GM12878 (cell line): ENCODE results near the gene SORCS2. TPM values are rescaled to one million over a fixed set of nuclear protein-coding genes. Genes with fewer than 3 reads are reported as not detected.

Source experiments
- ATAC-seq: fragments of 200-7000 bp; cut with Tn5 transposase; 3 replicates; pipeline ENCODE4 v1.9.1; 2020; ENCODE audit warnings: mild to moderate bottlenecking, moderate library complexity
- BruUV-seq: library from RNA; stranded (reverse); fragments of 400-500 nt; replicated peaks from 2 replicates; lab custom pipeline; 2021; lab: Mats Ljungman, UMichigan
- CTCF ChIA-PET: fragments of 300-600 bp; sonication (Branson Sonifier 250); formaldehyde crosslinking; extraction: SDS; loops from one replicate; lab custom pipeline; 2021; ENCODE audit warnings: inconsistent platforms; lab: Yijun Ruan, JAX
- POLR2A ChIA-PET: fragments of 350-600 bp; formaldehyde crosslinking; extraction: SDS; loops from one replicate; lab custom pipeline; 2021; ENCODE audit warnings: inconsistent platforms; lab: Charles Lee
- RAD21 ChIA-PET: fragments of 300-600 bp; sonication (Branson Sonifier 250); formaldehyde crosslinking; loops from one replicate; lab custom pipeline; 2023; ENCODE audit warnings: antibody characterized with exemption; ENCODE audit not compliant: unreplicated experiment; lab: Charles Lee
- SMC1A ChIA-PET: fragments of 300-600 bp; sonication (Branson Sonifier 250); formaldehyde crosslinking; loops from one replicate; lab custom pipeline; 2023; ENCODE audit not compliant: unreplicated experiment, uncharacterized antibody; lab: Charles Lee
- DNase-seq: peaks from one replicate; pipeline ENCODE4 v3.0.0-alpha.2; 2011; ENCODE audit warnings: low read depth, low spot score
- FAIRE-seq: peaks from 3 replicates; lab custom pipeline; 2011; peaks lifted over from hg19 to GRCh38; lab: Jason Lieb, UNC
- H2AFZ ChIP-seq: 2 replicates; pipeline ENCODE4 v1.6.0; 2011; ENCODE audit warnings: low read depth, low read length, control low read depth; ENCODE audit not compliant: control insufficient read depth
- H3K27ac ChIP-seq: 2 replicates; pipeline ENCODE4 v1.5.1; 2011; ENCODE audit warnings: control low read depth; ENCODE audit not compliant: control insufficient read depth, insufficient read depth
- H3K27me3 ChIP-seq, 2 experiments: replicated peaks in 1 of 2; 2 replicates each; pipeline versions ENCODE4 v1.6.0 to v1.6.1; 2011; ENCODE audit warnings: low read length in 1 of 2; ENCODE audit not compliant: control insufficient read depth in 2 of 2, insufficient read depth in 2 of 2
- H3K36me3 ChIP-seq, 2 experiments: 2 replicates each; pipeline ENCODE4 v1.5.1; 2011; ENCODE audit warnings: low read length in 1 of 2; ENCODE audit not compliant: control insufficient read depth in 2 of 2, insufficient read depth in 2 of 2
- H3K4me1 ChIP-seq: 2 replicates; pipeline ENCODE4 v1.6.1; 2011; ENCODE audit warnings: mild to moderate bottlenecking, low read length, moderate library complexity, mixed read lengths; ENCODE audit not compliant: control insufficient read depth, insufficient read depth
- H3K4me2 ChIP-seq: 2 replicates; pipeline ENCODE4 v1.6.0; 2011; ENCODE audit warnings: control low read depth; ENCODE audit not compliant: control insufficient read depth, insufficient read depth
- H3K4me3 ChIP-seq: fragments of 200-600 bp; sonication (generic); 2 replicates; pipeline ENCODE4 v1.5.1; 2016
- H3K79me2 ChIP-seq: 2 replicates; pipeline ENCODE4 v1.6.0; 2011; ENCODE audit warnings: low read length; ENCODE audit not compliant: control insufficient read depth, insufficient read depth
- H3K9ac ChIP-seq: 2 replicates; pipeline ENCODE4 v1.8.0; 2011; ENCODE audit warnings: low read length, control low read depth, mixed read lengths; ENCODE audit not compliant: control insufficient read depth, insufficient read depth
- H3K9me3 ChIP-seq: replicated peaks from 3 replicates; pipeline ENCODE4 v1.5.1; 2011; ENCODE audit warnings: mild to moderate bottlenecking, low read length; ENCODE audit not compliant: control insufficient read depth, insufficient read depth
- H4K20me1 ChIP-seq: 2 replicates; pipeline ENCODE4 v1.6.0; 2011; ENCODE audit not compliant: control insufficient read depth, insufficient read depth
- CHD4 ChIP-seq: fragments of 200-600 bp; sonication (generic); IDR thresholded peaks from 2 replicates; pipeline ENCODE4 v1.6.1; 2016; ENCODE audit warnings: mild to moderate bottlenecking
- CREB1 ChIP-seq: IDR thresholded peaks from 2 replicates; pipeline ENCODE4 v1.6.1; 2012; ENCODE audit warnings: low read depth, mild to moderate bottlenecking, inconsistent platforms
- EZH2 ChIP-seq: IDR thresholded peaks from 2 replicates; pipeline ENCODE4 v1.6.1; 2012; ENCODE audit warnings: low read depth, mild to moderate bottlenecking, control low read depth, inconsistent platforms, low read length, borderline replicate concordance; ENCODE audit not compliant: control insufficient read depth
- IKZF1 ChIP-seq: fragments of 450-650 bp; conservative IDR thresholded peaks from 2 replicates; pipeline ENCODE4 v1.6.1; 2017; ENCODE audit warnings: antibody characterized with exemption, mild to moderate bottlenecking
- NFYB ChIP-seq: IDR thresholded peaks from 2 replicates; pipeline ENCODE4 v1.6.1; 2011; ENCODE audit warnings: low read depth, mild to moderate bottlenecking, low read length, improper control_type of control experiment, moderate library complexity; ENCODE audit not compliant: insufficient read depth
- NR2F1 ChIP-seq: fragments of 450-650 bp; conservative IDR thresholded peaks from 2 replicates; pipeline ENCODE4 v1.6.1; 2017; ENCODE audit warnings: mild to moderate bottlenecking
- PML ChIP-seq: IDR thresholded peaks from 2 replicates; pipeline ENCODE4 v1.6.1; 2012; ENCODE audit warnings: low read length, inconsistent platforms
- RAD21 ChIP-seq: IDR thresholded peaks from 2 replicates; pipeline ENCODE4 v1.6.1; 2011; ENCODE audit warnings: mild to moderate bottlenecking, low read depth, low read length, moderate library complexity; ENCODE audit not compliant: insufficient read depth
- SIX5 ChIP-seq: IDR thresholded peaks from 2 replicates; pipeline ENCODE4 v1.6.1; 2011; ENCODE audit warnings: mild to moderate bottlenecking, low read depth, low read length, moderate library complexity; ENCODE audit not compliant: severe bottlenecking
- SMAD1 ChIP-seq: fragments of 450-650 bp; IDR thresholded peaks from 2 replicates; pipeline ENCODE4 v1.6.1; 2018; ENCODE audit warnings: mild to moderate bottlenecking, low read depth; ENCODE audit not compliant: partially characterized antibody
- SRF ChIP-seq, 2 experiments: IDR thresholded peaks; 2 replicates each; pipeline ENCODE4 v1.6.1; 2011; ENCODE audit warnings: low read depth in 2 of 2, low read length in 2 of 2, mild to moderate bottlenecking in 1 of 2, moderate library complexity in 1 of 2
- STAT1 ChIP-seq: fragments of 450-650 bp; conservative IDR thresholded peaks from 2 replicates; pipeline ENCODE4 v1.6.1; 2014; ENCODE audit warnings: antibody characterized with exemption, mild to moderate bottlenecking
- TARDBP ChIP-seq: IDR thresholded peaks from 2 replicates; pipeline ENCODE4 v1.6.1; 2016; ENCODE audit warnings: borderline replicate concordance
- TCF7 ChIP-seq: IDR thresholded peaks from 2 replicates; pipeline ENCODE4 v1.6.1; 2014; ENCODE audit warnings: antibody characterized with exemption, borderline replicate concordance
- WRNIP1 ChIP-seq: IDR thresholded peaks from 2 replicates; pipeline ENCODE4 v1.6.1; 2011; ENCODE audit warnings: low read depth, low read length, improper control_type of control experiment, borderline replicate concordance
- YY1 ChIP-seq: IDR thresholded peaks from 2 replicates; pipeline ENCODE4 v1.6.1; 2011; ENCODE audit warnings: low read depth, mild to moderate bottlenecking, low read length
- ZBED1 ChIP-seq: IDR thresholded peaks from 2 replicates; pipeline ENCODE4 v1.6.1; 2016; ENCODE audit warnings: borderline replicate concordance
- WGBS: methylation state at CpG from one replicate; pipeline ENCODE4 v1.1.6; 2016; ENCODE audit warnings: low lambda C conversion rate; ENCODE audit not compliant: insufficient replicate concordance, insufficient coverage; ENCODE audit errors: missing lambda C conversion rate; 5-methylcytosine and 5-hydroxymethylcytosine counted together
- in situ Hi-C: fragments of 300-500 bp; cut with MboI; formaldehyde crosslinking; loops from 9 replicates; pipeline ENCODE4 v1.14.3; 2018; ENCODE audit warnings: mixed read lengths
- intact Hi-C: fragments of 100-400 bp; cut with micrococcal nuclease; formaldehyde crosslinking; loops from one replicate; pipeline ENCODE4 v1.14.2; 2022; ENCODE audit not compliant: unreplicated experiment
- polyA plus RNA-seq, 11 experiments: library from polyadenylated mRNA; depleted of rRNA in 4 of 11; unstranded in 6 of 11; stranded (reverse) in 5 of 11; fragments of >200 nt; fragmentation: Nextera tagmentation in 4 of 11; fragmentation: Illumina TruSeq in 1 of 11; extraction: Ambion mirVana in 4 of 11; extraction: Trizol in 1 of 11; gene quantifications; 1 replicate in 1 of 11; 2 replicates in 10 of 11; pipeline versions ENCODE4 v1.2.1 to v1.2.3, GENCODE V29; 2011 to 2016; ENCODE audit warnings: inconsistent platforms in 2 of 11, missing spikeins in 2 of 11, low read depth in 1 of 11
- total RNA-seq, 4 experiments: library from RNA; depleted of rRNA in 3 of 4; stranded (reverse); fragments of >200 nt in 3 of 4; fragmentation: Illumina TruSeq in 1 of 4; extraction: Trizol in 1 of 4; gene quantifications; 2 replicates each; pipeline versions ENCODE4 v1.2.1 to v1.2.3, GENCODE V29; 2013 to 2021

Gene SORCS2
- total and polyA plus RNA-seq, 10 of the 15 experiments (the other 5 are each of a cell fraction or from before 2014, with no cell fraction given), result 0.01 to 0.15 (median 0.05) TPM; not detected in 5

- Histone ChIP-seq H3K4me1 (peaks cover 17% of the 10 kb centered on the region), H2AFZ (no peak overlapping the region), H4K20me1 (no peaks in the 10 kb centered on the region), H3K9ac (no peak overlapping the region), H3K79me2 (no peaks in the 10 kb centered on the region), H3K27me3 (no peaks in the 10 kb centered on the region; a peak in 2 of 4 replicates), H3K27ac (no peak overlapping the region), H3K9me3 (no peaks in the 10 kb centered on the region), H3K4me2 (no peak overlapping the region), H3K4me3 (no peak overlapping the region), H3K36me3 (no peaks in the 10 kb centered on the region)
- intact Hi-C loops, result no loop called here
- SMC1A ChIA-PET, result no interaction called here
- CTCF ChIA-PET, result interaction anchor here (1.2 kb wide), 1 partner anchor 23 kb away, joined by 4 read pairs; no protein-coding TSS in a partner anchor
- POLR2A ChIA-PET, result no interaction called here
- RAD21 ChIA-PET, result no interaction called here
- in situ Hi-C loops, result no loop called here
- no peak for TF ChIP-seq CREB1
- no peak for TF ChIP-seq SMAD1
- no peak for TF ChIP-seq SRF (IDR thresholded peaks at IDR 0.05; ENCODE audit: low read depth in 2 of 2, low read length in 2 of 2)
- no peak for TF ChIP-seq NFYB
- no peak for TF ChIP-seq TARDBP
- TF ChIP-seq SIX5, result no peak
- no peak for TF ChIP-seq WRNIP1
- no peak for TF ChIP-seq YY1
- no peak for TF ChIP-seq RAD21
- TF ChIP-seq IKZF1, result no peak
- no peak for TF ChIP-seq TCF7
- no peak for TF ChIP-seq EZH2
- no peak for TF ChIP-seq ZBED1
- no peak for TF ChIP-seq NR2F1
- TF ChIP-seq CHD4, result no peak
- TF ChIP-seq PML, result no peak
- TF ChIP-seq STAT1, result no peak
- no peak for DNase-seq
- no TSS peak for BruUV-seq
- 47% methylated on average over 14 of the region's 14 CpGs for WGBS
- FAIRE-seq, result no peak
- ATAC-seq, result no peak
Measured at GRCh38 chr4:7784131-7784870, 592.0 kb downstream of the SORCS2 start.
